ENCODE data around the gene RMP24.

The RMP24 gene

GRCh38 chr18:35972197-35973000 is at the start of gene RMP24:
TSS of gene RMP24 (plus strand) at chr18:35972679.
- DNase-seq (ENCODE audit: low read depth in 1 of 2, low spot score in 1 of 2) = peak; percentile 87 to 92

- no peak for DNase-seq (ENCODE audit: low read depth in 1 of 2, low spot score in 1 of 2)
Measured at GRCh38 chr18:35923939-35924684, 48.4 kb upstream of the RMP24 start.

- no peak for DNase-seq (ENCODE audit: low read depth in 1 of 2, low spot score in 1 of 2)
Measured at GRCh38 chr18:35926884-35927283, 45.6 kb upstream of the RMP24 start.

- no peak for DNase-seq (ENCODE audit: low read depth in 1 of 2, low spot score in 1 of 2)
Measured at GRCh38 chr18:35927430-35927829, 45.0 kb upstream of the RMP24 start.

GRCh38 chr18:35933982-35934381 is 38.5 kb upstream of the RMP24 start:
- no peak for DNase-seq (ENCODE audit: low read depth in 1 of 2, low spot score in 1 of 2)

- DNase-seq (ENCODE audit: low read depth in 1 of 2, low spot score in 1 of 2) = no peak
Measured at GRCh38 chr18:35934891-35935290, 37.6 kb upstream of the RMP24 start.

GRCh38 chr18:35935805-35936204 is 36.7 kb upstream of the RMP24 start:
- DNase-seq (ENCODE audit: low read depth in 1 of 2, low spot score in 1 of 2) = no peak

GRCh38 chr18:35936951-35937350 is 35.5 kb upstream of the RMP24 start:
- DNase-seq (ENCODE audit: low read depth in 1 of 2, low spot score in 1 of 2) = no peak

- no peak for DNase-seq (ENCODE audit: low read depth in 1 of 2, low spot score in 1 of 2)
Measured at GRCh38 chr18:35938158-35938557, 34.3 kb upstream of the RMP24 start.

- no peak for DNase-seq (ENCODE audit: low read depth in 1 of 2, low spot score in 1 of 2)
Measured at GRCh38 chr18:35938562-35938961, 33.9 kb upstream of the RMP24 start.

- no peak for DNase-seq (ENCODE audit: low read depth in 1 of 2, low spot score in 1 of 2)
Measured at GRCh38 chr18:35939138-35939537, 33.3 kb upstream of the RMP24 start.

GRCh38 chr18:35941299-35941698 is 31.2 kb upstream of the RMP24 start:
- DNase-seq (ENCODE audit: low read depth in 1 of 2, low spot score in 1 of 2) = no peak

- no peak for DNase-seq (ENCODE audit: low read depth in 1 of 2, low spot score in 1 of 2)
Measured at GRCh38 chr18:35942133-35942532, 30.3 kb upstream of the RMP24 start.

GRCh38 chr18:35942661-35943060 is 29.8 kb upstream of the RMP24 start:
- no peak for DNase-seq (ENCODE audit: low read depth in 1 of 2, low spot score in 1 of 2)

GRCh38 chr18:35948080-35948479 is 24.4 kb upstream of the RMP24 start:
- DNase-seq (ENCODE audit: low read depth in 1 of 2, low spot score in 1 of 2) = no peak

GRCh38 chr18:35949090-35949489 is 23.4 kb upstream of the RMP24 start:
- no peak for DNase-seq (ENCODE audit: low read depth in 1 of 2, low spot score in 1 of 2)

GRCh38 chr18:35949903-35950627 is 22.4 kb upstream of the RMP24 start:
- peak in 1 of 2 donors; percentile 13 for DNase-seq (ENCODE audit: low read depth in 1 of 2, low spot score in 1 of 2)

- DNase-seq (ENCODE audit: low read depth in 1 of 2, low spot score in 1 of 2) = no peak
Measured at GRCh38 chr18:35950628-35950982, 21.9 kb upstream of the RMP24 start.

GRCh38 chr18:35953688-35954087 is 18.8 kb upstream of the RMP24 start:
- DNase-seq (ENCODE audit: low read depth in 1 of 2, low spot score in 1 of 2) = no peak

- DNase-seq (ENCODE audit: low read depth in 1 of 2, low spot score in 1 of 2) = no peak
Measured at GRCh38 chr18:35956226-35956625, 16.3 kb upstream of the RMP24 start.

- DNase-seq (ENCODE audit: low read depth in 1 of 2, low spot score in 1 of 2) = no peak
Measured at GRCh38 chr18:35962320-35962719, 10.2 kb upstream of the RMP24 start.

- no peak for DNase-seq (ENCODE audit: low read depth in 1 of 2, low spot score in 1 of 2)
Measured at GRCh38 chr18:35964319-35964718, 8.2 kb upstream of the RMP24 start.
